ENCODE measurements around the gene POU1F1.

DNA sequence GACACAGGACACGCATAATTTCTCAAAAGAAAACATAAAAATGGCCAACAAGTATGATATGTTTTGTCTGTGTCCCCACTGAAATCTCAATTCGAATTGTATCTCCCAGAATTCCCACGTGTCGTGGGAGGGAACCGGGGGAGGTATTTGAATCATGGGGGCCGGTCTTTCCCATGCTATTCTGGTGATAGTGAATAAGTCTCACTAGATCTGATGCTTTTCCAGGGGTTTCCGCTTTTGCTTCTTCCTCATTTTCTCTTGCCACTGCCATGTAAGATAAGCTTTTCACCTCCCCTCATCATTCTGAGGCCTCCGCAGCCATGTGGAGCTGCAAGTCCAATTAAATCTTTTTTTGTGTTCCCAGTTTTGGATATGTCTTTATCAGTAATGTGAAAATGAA is 12.1 kb upstream of the POU1F1 start:
- TF ChIP-seq, protein P1, sequence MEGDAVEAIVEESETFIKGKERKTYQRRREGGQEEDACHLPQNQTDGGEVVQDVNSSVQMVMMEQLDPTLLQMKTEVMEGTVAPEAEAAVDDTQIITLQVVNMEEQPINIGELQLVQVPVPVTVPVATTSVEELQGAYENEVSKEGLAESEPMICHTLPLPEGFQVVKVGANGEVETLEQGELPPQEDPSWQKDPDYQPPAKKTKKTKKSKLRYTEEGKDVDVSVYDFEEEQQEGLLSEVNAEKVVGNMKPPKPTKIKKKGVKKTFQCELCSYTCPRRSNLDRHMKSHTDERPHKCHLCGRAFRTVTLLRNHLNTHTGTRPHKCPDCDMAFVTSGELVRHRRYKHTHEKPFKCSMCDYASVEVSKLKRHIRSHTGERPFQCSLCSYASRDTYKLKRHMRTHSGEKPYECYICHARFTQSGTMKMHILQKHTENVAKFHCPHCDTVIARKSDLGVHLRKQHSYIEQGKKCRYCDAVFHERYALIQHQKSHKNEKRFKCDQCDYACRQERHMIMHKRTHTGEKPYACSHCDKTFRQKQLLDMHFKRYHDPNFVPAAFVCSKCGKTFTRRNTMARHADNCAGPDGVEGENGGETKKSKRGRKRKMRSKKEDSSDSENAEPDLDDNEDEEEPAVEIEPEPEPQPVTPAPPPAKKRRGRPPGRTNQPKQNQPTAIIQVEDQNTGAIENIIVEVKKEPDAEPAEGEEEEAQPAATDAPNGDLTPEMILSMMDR (IDR thresholded peaks at IDR 0.05; ENCODE audit: low read depth, low read length), result no peak
- no peak for TF ChIP-seq EZH2phosphoT487 (IDR thresholded peaks at IDR 0.05; ENCODE audit: low read depth)
